ENCODE results near the gene TRIO. TPM values are rescaled to one million over a fixed set of nuclear protein-coding genes. Genes with fewer than 3 reads are reported as not detected.
"Not testable (repeated sequence)": the region's sequence is repeated elsewhere in the genome, so short reads cannot be mapped to it uniquely, and the experiment has no call there.

TRIO gene
- total and polyA plus RNA-seq, 4 donors, result 23.8 to 243 (median 110) TPM

DNA sequence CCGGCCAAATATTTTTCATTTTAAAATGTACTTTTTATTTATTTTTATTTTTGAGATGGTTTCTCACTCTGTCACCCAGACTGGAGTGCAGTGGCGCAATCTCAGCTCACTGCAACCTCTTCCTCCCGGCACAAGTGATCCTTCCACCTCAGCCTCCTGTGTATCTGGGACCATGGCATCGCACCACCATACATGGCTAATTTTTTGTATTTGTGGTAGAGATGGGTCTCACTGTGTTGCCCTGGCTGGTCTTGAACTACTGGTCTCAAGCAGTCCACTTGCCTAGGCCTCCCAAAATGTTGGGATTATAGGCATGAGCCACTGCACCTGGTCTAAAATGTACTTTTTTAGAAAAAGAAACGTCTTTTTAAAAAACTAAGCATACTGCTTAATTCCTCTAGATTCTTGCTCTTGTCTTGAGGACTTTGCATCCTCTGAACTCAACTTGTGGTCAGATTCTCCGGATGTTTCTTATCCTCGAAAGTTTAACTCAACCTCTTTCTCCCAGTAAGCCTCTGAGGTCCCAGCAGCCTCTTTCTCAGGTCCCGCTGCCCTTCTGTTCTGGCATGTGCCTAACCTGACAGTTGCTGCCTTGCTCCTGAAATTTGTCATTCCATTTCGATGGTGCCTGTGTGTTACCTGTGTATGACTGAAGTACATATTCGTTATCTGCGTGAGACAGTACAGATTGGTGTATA, 63.0 kb downstream of the TRIO start:
- 61 to 73% methylated on average over 11 of the region's 11 CpGs for WGBS, 2 donors

DNA sequence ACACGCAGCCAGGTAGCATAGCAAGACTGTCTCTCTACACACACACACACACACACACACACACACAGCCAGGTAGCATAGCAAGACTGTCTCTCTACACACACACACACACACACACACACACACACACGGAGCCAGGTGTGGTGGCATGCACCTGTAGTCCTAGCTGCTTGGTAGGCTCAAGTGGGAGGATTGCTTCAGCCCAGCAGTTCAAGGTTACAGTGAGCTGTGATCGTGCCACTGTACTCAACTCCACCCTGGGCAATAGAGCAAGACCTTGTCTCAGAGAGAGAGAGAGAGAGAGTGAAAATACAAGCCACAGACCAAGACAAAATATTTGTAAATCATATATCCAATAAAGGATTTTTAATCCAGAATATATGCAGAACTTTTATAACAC, 64.3 kb downstream of the TRIO start:
- H3K4me3 ChIP-seq; H3K9me3 ChIP-seq (ENCODE audit: control insufficient read depth in 4 of 4, insufficient read depth in 3 of 4, low read length in 3 of 4); ATAC-seq (ENCODE audit: insufficient read depth, low FRiP score); H3K9ac ChIP-seq (ENCODE audit: insufficient read depth in 1 of 2, low read length in 2 of 2); H3K27me3 ChIP-seq (ENCODE audit: control insufficient read depth in 3 of 3, insufficient read depth in 3 of 3, low read length in 2 of 3); DNase-seq; H3K36me3 ChIP-seq (ENCODE audit: control insufficient read depth in 4 of 4, insufficient read depth in 4 of 4, low read length in 4 of 4); H3K27ac ChIP-seq (ENCODE audit: low read depth in 1 of 2, low read length in 1 of 2): not testable (repeated sequence)
- 59 to 60% methylated on average over 2 to 3 of the region's 3 CpGs for WGBS, 2 donors
- H3K4me1 ChIP-seq (ENCODE audit: control insufficient read depth in 5 of 5, insufficient read depth in 5 of 5, low read length in 5 of 5), result peaks cover 0 to 36% (median 23%) of the 10 kb centered on the region in 5 donors

More for the DNA sequence above, 63.0 kb downstream of the TRIO start:
- Histone ChIP-seq H3K9me3 (ENCODE audit: control insufficient read depth in 4 of 4, insufficient read depth in 3 of 4, low read length in 3 of 4) (no peaks in the 10 kb centered on the region), H3K9ac (ENCODE audit: insufficient read depth in 1 of 2, low read length in 2 of 2) (no peak overlapping the region), H3K27ac (ENCODE audit: low read depth in 1 of 2, low read length in 1 of 2) (peak overlapping the region in 1 of 2 donors; percentile 62), H3K36me3 (ENCODE audit: control insufficient read depth in 4 of 4, insufficient read depth in 4 of 4, low read length in 4 of 4) (no peaks in the 10 kb centered on the region), H3K4me3 (no peak overlapping the region), H3K27me3 (ENCODE audit: control insufficient read depth in 3 of 3, insufficient read depth in 3 of 3, low read length in 2 of 3) (no peaks in the 10 kb centered on the region), H3K4me1 (ENCODE audit: control insufficient read depth in 5 of 5, insufficient read depth in 5 of 5, low read length in 5 of 5) (peaks cover 0 to 40% (median 20%) of the 10 kb centered on the region in 5 donors)
- TF ChIP-seq, protein P1, sequence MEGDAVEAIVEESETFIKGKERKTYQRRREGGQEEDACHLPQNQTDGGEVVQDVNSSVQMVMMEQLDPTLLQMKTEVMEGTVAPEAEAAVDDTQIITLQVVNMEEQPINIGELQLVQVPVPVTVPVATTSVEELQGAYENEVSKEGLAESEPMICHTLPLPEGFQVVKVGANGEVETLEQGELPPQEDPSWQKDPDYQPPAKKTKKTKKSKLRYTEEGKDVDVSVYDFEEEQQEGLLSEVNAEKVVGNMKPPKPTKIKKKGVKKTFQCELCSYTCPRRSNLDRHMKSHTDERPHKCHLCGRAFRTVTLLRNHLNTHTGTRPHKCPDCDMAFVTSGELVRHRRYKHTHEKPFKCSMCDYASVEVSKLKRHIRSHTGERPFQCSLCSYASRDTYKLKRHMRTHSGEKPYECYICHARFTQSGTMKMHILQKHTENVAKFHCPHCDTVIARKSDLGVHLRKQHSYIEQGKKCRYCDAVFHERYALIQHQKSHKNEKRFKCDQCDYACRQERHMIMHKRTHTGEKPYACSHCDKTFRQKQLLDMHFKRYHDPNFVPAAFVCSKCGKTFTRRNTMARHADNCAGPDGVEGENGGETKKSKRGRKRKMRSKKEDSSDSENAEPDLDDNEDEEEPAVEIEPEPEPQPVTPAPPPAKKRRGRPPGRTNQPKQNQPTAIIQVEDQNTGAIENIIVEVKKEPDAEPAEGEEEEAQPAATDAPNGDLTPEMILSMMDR (IDR thresholded peaks at IDR 0.05; ENCODE audit: control extremely low read depth, extremely low read depth), result no peak
- no peak for DNase-seq
- no peak for ATAC-seq (ENCODE audit: insufficient read depth, low FRiP score)

DNA sequence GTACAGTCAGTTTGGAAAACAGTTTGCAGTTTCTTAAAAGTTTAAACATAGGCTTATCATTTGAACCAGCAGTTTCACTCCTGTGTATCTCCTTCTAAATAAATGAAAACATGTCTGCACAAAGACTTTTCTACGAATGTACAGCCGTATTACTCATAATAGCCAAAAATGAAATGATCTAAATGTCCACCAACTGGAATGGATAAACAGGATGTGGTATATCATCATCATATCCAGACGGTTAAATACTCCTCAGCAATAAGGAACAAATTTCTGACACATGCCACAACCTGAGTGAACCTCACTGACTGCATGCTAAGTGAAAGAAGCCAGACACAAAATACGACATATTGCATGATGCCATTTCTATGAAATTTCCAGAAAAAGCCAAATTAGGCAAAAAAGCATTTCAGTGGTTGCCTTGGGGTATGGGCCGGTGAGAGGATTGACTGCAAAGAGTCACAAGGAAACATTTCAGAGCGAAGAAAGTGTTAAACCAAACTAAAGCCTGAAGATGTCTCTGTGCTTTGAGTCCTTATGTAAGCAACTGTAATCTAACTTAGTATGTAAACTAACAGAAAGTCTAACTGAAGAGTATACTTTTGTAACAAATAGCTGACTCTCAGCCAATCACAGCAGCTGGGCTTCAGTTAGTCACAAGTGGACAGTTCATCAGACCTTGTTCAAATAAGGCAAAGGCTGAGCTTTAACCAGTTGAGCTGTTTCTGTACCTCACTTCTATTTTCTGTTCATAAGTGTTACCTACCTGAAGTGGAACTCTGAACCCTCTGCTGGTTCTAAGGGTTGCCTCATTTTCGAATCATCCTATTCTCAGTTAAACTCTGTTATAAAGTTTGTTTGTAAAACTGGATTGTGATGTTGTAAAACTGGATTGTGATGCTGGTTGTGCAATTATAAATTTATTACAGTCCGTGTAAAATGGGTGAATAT, 65.2 kb downstream of the TRIO start:
- Histone ChIP-seq H3K4me3 (no peak overlapping the region), H3K4me1 (ENCODE audit: control insufficient read depth in 5 of 5, insufficient read depth in 5 of 5, low read length in 5 of 5) (peaks cover 0 to 40% (median 21%) of the 10 kb centered on the region in 5 donors), H3K27ac (ENCODE audit: low read depth in 1 of 2, low read length in 1 of 2) (no peak overlapping the region), H3K9me3 (ENCODE audit: control insufficient read depth in 4 of 4, insufficient read depth in 3 of 4, low read length in 3 of 4) (no peaks in the 10 kb centered on the region), H3K27me3 (ENCODE audit: control insufficient read depth in 3 of 3, insufficient read depth in 3 of 3, low read length in 2 of 3) (no peaks in the 10 kb centered on the region), H3K9ac (ENCODE audit: insufficient read depth in 1 of 2, low read length in 2 of 2) (no peak overlapping the region), H3K36me3 (ENCODE audit: control insufficient read depth in 4 of 4, insufficient read depth in 4 of 4, low read length in 4 of 4) (no peaks in the 10 kb centered on the region)
- peak; percentile 45 to 86 (median 76) for DNase-seq
- TF ChIP-seq, protein P1 (IDR thresholded peaks at IDR 0.05; ENCODE audit: control extremely low read depth, extremely low read depth), result no peak
- peak; percentile 55 for ATAC-seq (ENCODE audit: insufficient read depth, low FRiP score)
- WGBS, 2 donors, result 39 to 48% methylated on average over 8 of the region's 8 CpGs

All from lung (tissue), 12 donors.